Measurements from ENCODE around the gene OSBPL6.

DNA sequence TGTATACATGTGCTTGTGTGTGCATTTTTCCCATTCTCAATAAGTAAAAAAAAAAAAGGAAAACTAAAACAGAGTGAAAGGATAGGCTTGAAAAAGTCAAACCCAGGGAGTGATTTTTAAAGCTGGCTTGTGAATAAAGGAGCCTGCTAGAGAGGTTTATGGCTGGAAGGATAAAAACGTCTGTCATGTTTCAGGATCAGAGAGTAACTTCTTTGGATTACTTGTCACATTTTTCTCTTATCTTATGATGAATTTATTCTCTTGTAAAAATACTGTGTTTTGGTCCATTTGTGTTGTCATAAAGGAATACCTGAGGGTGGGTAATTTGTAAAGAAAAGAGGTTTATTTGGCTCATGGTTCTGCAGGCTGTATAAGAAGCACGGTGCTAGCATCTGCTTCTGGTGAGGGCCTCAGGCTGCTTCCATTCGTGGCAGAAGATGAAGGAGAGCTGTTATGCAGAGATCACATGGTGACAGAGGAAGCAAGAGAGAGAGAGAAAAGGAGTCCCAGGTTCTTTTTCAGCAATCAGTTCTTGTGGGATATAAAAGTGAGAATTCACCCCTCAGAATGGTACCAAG, 89.1 kb downstream of the OSBPL6 start:
- TF ChIP-seq, protein P1, sequence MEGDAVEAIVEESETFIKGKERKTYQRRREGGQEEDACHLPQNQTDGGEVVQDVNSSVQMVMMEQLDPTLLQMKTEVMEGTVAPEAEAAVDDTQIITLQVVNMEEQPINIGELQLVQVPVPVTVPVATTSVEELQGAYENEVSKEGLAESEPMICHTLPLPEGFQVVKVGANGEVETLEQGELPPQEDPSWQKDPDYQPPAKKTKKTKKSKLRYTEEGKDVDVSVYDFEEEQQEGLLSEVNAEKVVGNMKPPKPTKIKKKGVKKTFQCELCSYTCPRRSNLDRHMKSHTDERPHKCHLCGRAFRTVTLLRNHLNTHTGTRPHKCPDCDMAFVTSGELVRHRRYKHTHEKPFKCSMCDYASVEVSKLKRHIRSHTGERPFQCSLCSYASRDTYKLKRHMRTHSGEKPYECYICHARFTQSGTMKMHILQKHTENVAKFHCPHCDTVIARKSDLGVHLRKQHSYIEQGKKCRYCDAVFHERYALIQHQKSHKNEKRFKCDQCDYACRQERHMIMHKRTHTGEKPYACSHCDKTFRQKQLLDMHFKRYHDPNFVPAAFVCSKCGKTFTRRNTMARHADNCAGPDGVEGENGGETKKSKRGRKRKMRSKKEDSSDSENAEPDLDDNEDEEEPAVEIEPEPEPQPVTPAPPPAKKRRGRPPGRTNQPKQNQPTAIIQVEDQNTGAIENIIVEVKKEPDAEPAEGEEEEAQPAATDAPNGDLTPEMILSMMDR (IDR thresholded peaks at IDR 0.05; ENCODE audit: low read depth, low read length, missing input control): no peak
- TF ChIP-seq SP1 (IDR thresholded peaks at IDR 0.05) (no peak), RAD21 (IDR thresholded peaks at IDR 0.05) (no peak), YY1 (IDR thresholded peaks at IDR 0.05) (no peak), FOXA1 (IDR thresholded peaks at IDR 0.05) (no peak), TAF1 (conservative IDR thresholded peaks at IDR 0.05) (no peak)
- TF ChIP-seq, protein P2, sequence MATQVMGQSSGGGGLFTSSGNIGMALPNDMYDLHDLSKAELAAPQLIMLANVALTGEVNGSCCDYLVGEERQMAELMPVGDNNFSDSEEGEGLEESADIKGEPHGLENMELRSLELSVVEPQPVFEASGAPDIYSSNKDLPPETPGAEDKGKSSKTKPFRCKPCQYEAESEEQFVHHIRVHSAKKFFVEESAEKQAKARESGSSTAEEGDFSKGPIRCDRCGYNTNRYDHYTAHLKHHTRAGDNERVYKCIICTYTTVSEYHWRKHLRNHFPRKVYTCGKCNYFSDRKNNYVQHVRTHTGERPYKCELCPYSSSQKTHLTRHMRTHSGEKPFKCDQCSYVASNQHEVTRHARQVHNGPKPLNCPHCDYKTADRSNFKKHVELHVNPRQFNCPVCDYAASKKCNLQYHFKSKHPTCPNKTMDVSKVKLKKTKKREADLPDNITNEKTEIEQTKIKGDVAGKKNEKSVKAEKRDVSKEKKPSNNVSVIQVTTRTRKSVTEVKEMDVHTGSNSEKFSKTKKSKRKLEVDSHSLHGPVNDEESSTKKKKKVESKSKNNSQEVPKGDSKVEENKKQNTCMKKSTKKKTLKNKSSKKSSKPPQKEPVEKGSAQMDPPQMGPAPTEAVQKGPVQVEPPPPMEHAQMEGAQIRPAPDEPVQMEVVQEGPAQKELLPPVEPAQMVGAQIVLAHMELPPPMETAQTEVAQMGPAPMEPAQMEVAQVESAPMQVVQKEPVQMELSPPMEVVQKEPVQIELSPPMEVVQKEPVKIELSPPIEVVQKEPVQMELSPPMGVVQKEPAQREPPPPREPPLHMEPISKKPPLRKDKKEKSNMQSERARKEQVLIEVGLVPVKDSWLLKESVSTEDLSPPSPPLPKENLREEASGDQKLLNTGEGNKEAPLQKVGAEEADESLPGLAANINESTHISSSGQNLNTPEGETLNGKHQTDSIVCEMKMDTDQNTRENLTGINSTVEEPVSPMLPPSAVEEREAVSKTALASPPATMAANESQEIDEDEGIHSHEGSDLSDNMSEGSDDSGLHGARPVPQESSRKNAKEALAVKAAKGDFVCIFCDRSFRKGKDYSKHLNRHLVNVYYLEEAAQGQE (IDR thresholded peaks at IDR 0.05): no peak
- TF ChIP-seq, protein P3, sequence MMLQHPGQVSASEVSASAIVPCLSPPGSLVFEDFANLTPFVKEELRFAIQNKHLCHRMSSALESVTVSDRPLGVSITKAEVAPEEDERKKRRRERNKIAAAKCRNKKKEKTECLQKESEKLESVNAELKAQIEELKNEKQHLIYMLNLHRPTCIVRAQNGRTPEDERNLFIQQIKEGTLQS (IDR thresholded peaks at IDR 0.05): no peak
- TF ChIP-seq, protein P4, sequence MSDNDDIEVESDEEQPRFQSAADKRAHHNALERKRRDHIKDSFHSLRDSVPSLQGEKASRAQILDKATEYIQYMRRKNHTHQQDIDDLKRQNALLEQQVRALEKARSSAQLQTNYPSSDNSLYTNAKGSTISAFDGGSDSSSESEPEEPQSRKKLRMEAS (IDR thresholded peaks at IDR 0.05): no peak

All from liver (tissue), 3 donors.